ENCODE results near the gene ZNF445.
"Not testable (repeated sequence)": the region's sequence is repeated elsewhere in the genome, so short reads cannot be mapped to it uniquely, and the experiment has no call there.

The ZNF445 gene

GRCh38 chr3:44429459-44429858 lies 48.0 kb downstream of the ZNF445 start:
- no peak for DNase-seq

- DNase-seq: no peak
These were observed 48.6 kb downstream of the ZNF445 start for GRCh38 chr3:44428910-44429309.

DNA sequence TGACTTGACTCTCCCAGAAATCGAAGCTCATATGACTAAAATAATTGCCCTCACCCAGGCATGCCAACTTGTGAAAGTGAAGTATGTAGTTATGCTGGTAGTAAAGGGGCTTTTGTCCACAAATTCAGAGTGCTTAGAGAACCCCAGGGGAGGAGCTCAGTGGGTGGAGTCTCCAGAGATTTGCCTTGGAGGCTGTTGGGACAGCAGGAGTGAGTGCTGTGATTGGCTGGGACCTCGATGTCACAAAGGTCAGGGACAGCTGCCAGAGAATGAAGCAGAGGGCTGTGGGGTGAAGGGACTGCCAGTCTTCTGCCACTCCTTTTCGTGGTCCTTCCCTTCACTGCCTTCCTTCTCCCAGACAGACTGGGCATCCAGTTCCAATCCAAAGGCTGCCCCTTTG lies 49.8 kb downstream of the ZNF445 start:
- no peak for DNase-seq

- no peak for DNase-seq
These were observed 52.7 kb downstream of the ZNF445 start for GRCh38 chr3:44424758-44425157.

DNA sequence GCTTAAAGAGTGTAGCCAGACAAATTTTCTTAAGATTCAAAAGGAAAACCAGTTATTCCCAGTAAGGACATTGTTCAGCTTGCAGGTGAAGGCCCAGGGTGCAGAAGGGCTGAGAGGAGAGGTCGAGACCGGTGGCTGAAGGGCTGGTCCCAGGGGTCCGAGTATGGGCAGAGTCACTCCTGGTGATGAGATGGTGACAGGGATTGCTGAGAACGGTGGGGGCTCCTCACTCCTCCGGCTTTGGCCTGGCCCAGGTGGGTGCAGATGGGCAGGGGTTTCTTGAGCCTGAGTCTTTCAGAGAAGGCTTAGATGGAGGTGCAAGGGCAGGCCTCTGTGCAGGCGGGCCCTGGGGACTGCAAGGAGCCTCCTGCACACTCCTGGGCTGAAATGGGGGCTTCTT lies 56.2 kb downstream of the ZNF445 start:
- DNase-seq: no peak

DNA sequence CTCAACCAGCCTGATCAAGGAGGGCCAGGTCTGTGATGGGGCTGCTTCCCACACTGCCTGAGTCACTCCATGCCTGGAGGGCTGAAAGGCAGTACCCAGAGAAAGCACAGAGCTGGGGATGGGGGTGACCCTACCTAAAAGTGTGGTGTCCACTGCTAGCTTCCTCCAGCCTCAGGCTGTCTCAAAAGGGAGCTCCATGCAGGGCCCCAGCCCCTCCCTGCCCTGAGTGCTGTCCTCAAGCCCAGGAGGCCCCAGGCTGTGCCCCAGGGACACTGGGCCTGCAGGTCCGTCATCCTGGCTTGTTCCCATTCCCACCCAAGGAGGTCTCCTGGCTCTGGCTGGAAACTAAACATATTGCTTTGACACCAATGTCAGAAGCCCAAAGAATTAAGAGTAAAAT lies 56.8 kb downstream of the ZNF445 start:
- DNase-seq: no peak

DNA sequence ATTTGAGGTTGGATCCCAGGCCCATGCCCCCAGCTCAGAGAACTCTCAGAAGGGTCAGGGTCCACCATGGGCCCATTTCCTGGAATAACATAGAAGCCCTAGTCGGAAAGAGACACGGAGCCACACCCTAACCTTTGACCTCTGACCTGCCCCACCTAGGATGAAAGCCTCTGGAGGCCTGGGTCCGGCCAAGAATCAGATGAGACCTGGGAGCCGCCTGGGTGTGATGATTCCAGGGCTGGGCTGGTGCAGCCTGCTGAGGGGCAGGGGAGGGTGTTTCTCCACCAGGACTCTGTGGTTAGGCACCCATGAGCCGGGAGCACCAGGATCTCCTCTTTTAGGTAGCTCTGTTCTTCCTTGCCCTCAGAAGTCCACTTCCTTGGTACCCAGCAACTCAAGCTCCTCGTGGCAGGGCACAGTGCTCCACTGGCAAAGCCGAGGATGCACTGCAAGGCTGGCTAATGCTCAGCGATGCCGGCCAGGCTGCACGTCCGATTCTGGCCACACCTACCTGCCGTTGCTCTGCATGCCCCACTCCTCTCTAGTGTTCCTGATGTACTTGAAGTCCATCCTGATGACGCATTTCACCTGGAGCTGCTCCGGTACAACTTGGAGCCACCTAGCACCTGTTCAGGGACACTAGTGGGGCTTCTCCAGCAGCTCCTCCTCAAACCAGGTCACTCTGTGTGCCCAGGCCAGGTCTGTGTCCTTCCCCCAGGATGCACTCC lies 57.4 kb downstream of the ZNF445 start:
- no peak for DNase-seq

DNA sequence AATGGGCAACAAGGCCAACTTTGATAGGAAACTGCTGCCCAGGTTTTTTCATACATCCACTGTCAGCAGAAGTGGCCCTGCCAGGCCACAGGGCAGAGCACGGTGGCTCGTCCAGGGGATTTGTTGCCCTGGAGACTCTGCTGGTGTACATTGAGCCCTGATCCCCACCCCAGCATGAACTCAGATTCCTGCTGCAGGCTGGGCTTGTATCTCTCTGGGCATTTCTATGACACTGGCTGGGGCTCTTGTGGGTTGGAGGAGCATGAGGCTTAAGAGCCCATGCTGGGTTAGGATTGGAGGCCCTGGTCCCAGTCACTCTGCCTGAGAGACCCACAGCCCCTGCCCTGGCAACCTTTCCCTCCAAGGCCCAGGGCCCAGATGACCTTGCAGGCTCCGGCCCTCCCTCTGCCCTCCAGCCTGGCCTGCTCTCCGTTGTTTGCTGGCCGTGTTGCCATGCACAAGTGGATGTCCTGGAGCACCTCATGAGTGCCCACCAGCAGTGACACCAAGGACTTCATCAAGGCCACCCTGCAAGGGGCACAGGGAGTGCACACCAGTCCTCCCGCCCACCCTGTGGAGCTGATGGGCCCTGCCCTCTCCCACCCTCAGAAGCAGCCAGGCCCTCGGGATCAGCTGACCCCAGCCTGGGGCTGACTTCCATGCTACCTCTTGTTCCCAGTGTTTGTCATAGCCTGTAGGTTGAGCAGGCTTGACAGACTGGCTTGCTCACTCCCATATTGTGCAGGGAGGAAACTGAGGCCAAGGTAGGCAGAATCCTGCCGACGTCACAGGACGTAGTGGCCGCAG lies 58.2 kb downstream of the ZNF445 start:
- no peak for DNase-seq

DNA sequence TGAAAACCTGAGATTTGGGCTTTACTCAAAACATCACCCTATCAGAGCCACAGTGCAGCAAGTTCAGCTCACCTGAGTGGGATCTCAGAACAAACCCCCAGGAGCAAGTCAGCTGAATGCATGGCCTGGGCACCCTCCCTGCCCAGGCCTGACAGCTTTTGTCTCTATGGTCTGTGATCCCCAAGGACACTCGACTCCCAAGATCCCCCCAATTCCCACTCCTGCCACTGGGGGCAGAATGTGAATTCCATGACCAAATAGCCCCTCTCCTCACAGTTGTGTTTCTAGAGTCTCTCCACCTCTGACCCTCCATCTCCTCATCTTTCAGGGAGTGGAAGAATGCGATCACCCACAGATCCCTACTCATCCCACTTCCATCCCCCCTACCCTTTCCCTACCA lies 58.9 kb downstream of the ZNF445 start:
- DNase-seq: no peak

DNA sequence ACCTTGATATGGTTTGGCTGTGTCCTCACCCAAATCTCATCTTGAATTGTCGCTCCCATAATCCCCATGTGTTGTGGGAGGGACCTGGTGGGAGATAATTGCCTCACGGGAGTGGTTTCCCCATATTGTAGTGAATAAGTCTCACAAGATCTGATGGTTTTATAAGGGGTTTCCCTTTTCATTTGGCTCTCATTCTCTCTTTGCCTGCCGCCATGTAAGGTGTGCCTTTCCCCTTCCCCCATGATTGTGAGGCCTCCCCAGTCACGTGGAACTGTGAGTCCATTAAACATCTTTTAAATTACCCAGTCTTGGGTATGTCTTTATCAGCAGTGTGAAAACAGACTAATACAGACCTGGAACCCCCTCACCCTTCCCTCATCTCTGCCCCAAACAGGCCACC lies 59.4 kb downstream of the ZNF445 start:
- not testable (repeated sequence) for DNase-seq

GRCh38 chr3:44416031-44417030 lies 61.1 kb downstream of the ZNF445 start:
- DNase-seq: no peak

DNA sequence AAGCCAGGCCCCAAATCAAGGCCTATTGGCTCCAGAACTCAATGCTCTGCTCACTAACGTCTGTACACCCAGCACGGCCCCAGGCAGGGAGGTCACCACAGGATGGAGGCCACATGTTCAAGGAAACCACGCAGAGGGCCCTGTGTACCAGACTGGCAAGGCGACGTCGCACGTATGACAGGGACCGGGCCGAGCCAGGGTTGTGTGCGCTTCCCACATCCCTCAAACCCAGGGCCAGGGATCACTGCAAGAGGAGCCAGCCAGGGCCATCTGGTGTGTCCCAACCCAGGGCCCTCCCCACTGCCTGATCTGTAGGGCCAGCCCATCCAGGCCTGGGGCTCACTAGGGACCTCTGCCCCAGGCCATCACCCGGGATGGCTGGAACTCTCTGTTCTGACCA lies 62.0 kb downstream of the ZNF445 start:
- no peak for DNase-seq

- no peak for DNase-seq
These were observed 62.9 kb downstream of the ZNF445 start for GRCh38 chr3:44414517-44415090.

DNA sequence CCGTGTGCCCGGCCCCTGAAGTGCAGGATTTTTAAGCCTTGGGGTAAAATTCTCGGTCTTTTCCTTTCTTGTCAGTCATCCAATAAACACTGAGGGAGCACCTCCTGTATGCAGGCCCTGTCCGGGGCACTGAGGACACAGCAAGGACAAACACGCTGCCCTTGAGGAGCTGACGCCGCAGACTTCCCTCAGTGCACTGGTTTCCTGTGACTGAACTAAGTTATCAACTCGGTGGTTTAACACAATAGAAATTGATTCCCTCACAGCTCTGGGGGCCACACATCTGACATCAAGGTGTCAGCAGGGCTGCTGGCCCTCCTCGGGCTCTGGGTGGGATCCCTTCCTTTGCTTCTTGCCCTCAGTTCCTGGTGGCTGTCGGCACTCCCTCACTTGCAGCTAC lies 65.1 kb downstream of the ZNF445 start:
- DNase-seq: no peak

DNA sequence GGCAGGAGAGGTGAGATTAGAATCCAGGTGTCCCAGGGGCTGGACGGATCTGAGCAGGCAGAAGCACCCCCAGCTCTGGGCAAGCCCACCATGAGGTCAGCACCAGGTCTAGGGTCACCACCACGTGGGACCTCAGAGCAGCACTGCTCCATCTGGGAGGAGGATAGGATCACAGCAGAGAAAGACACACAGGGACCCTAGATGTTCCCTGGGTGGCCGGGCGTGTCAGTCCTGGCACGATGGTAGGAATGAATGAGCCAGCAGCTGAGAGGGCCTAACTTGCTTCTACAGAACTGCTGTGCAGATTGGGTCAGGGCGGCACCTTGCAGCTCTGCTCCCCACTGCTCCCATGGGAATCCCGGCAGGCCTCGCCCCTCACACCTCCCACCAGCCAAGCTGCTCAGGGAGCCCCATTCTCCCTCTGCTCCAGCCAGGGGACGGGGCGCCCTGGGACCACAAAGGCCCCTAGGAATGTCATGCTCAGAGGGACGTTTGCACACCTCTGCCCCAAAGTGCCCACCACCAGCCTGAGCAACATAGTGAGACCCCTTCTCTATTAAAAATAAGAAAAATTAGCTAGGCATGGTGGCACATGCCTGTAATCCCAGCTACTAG lies 66.3 kb downstream of the ZNF445 start:
- DNase-seq: no peak

- DNase-seq: no peak
These were observed 67.6 kb downstream of the ZNF445 start for GRCh38 chr3:44409640-44410410.

GRCh38 chr3:44402548-44402947 lies 74.9 kb downstream of the ZNF445 start:
- DNase-seq: no peak

DNA sequence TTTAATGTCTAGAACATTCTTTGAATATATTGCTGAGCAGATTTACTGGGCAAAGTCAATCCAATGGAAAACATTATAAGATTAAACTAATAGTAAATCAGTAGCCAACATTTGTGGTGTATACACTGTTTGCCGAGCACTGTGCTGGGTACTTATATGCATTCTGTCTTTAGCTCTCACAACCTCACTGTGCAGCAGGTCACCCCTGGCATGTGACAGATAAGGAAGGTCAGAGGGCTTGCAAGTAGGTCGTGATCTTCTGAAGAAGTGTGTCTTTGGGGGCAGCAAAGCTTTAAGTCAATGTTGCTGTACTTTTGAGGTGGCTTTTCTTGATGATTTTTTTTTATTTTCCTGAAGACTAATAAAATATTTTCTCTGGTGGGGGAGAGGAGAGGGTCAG lies 76.7 kb downstream of the ZNF445 start:
- DNase-seq: no peak

- DNase-seq: no peak
These were observed 78.6 kb downstream of the ZNF445 start for GRCh38 chr3:44398853-44399252.

DNA sequence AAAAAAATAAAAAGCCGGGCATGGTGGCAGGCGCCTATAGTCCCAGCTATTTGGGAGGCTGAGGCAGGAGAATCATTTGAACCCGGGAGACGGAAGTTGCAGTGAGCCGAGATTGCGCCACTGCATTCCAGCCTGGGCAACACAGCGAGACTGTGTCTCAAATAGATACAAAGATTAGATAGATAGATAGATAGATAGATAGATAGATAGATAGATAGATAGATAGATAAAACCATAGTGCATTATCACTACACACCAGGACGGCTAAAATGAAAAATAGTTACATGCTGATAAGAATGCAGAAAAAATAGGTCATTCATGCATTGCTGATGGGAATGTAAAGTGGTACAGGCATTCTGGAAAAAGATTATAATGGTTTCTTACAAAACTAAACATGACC lies 79.2 kb downstream of the ZNF445 start:
- DNase-seq: not testable (repeated sequence)
